ENCODE data around the gene SPHK1.

Gene SPHK1

GRCh38 chr17:76397687-76398522 is 13.5 kb downstream of the SPHK1 start:
- peak; percentile 97 for TF ChIP-seq CTCF (IDR thresholded peaks at IDR 0.05; ENCODE audit: low read depth, low read length)
- peak; percentile 66 for DNase-seq (ENCODE audit: extremely low read depth, low read depth)

GRCh38 chr17:76398523-76399174 is 14.2 kb downstream of the SPHK1 start:
- DNase-seq (ENCODE audit: extremely low read depth, low read depth): no peak
- TF ChIP-seq CTCF (IDR thresholded peaks at IDR 0.05; ENCODE audit: low read depth, low read length): no peak

- TF ChIP-seq CTCF (IDR thresholded peaks at IDR 0.05; ENCODE audit: low read depth, low read length): no peak
- DNase-seq (ENCODE audit: extremely low read depth, low read depth): no peak
Measured at GRCh38 chr17:76399175-76400172, 15.1 kb downstream of the SPHK1 start.

- no peak for TF ChIP-seq CTCF (IDR thresholded peaks at IDR 0.05; ENCODE audit: low read depth, low read length)
- no peak for DNase-seq (ENCODE audit: extremely low read depth, low read depth)
Measured at GRCh38 chr17:76402711-76403110, 18.3 kb downstream of the SPHK1 start.

GRCh38 chr17:76404256-76404655 is 19.8 kb downstream of the SPHK1 start:
- no peak for TF ChIP-seq CTCF (IDR thresholded peaks at IDR 0.05; ENCODE audit: low read depth, low read length)
- DNase-seq (ENCODE audit: extremely low read depth, low read depth): no peak

- no peak for TF ChIP-seq CTCF (IDR thresholded peaks at IDR 0.05; ENCODE audit: low read depth, low read length)
Measured at GRCh38 chr17:76404976-76405563, 20.7 kb downstream of the SPHK1 start.

More at GRCh38 chr17:76404976-76405563, 20.7 kb downstream of the SPHK1 start:
- DNase-seq (ENCODE audit: extremely low read depth, low read depth): no peak

All from AG09319 (cell line).